ENCODE results near the gene DNMBP. TPM values are rescaled to one million over a fixed set of nuclear protein-coding genes. Genes with fewer than 3 reads are reported as not detected.

Gene DNMBP
- total and polyA plus RNA-seq, 11 donors: 3.9 to 11.5 (median 6.6) TPM

DNA sequence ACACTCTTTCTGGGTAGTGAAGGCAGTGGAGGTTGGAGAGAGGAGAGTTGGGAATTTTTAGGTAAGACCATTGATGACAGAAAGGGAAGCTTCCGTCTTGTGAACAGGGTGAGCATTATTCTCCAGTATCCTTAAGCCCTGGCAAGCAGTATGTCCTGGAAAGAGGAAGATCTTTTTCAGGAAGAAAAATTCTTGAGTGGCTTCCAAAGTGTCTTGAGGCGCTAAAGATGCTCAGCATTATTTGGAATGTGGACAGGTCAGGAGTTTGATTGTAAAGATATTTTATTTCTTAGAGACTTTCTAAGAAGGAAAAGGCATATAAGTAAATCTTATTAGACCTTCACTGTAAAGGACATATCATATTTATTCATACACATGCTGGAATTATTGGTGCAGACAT, 173.0 kb downstream of the DNMBP start:
- TF ChIP-seq, protein P1, sequence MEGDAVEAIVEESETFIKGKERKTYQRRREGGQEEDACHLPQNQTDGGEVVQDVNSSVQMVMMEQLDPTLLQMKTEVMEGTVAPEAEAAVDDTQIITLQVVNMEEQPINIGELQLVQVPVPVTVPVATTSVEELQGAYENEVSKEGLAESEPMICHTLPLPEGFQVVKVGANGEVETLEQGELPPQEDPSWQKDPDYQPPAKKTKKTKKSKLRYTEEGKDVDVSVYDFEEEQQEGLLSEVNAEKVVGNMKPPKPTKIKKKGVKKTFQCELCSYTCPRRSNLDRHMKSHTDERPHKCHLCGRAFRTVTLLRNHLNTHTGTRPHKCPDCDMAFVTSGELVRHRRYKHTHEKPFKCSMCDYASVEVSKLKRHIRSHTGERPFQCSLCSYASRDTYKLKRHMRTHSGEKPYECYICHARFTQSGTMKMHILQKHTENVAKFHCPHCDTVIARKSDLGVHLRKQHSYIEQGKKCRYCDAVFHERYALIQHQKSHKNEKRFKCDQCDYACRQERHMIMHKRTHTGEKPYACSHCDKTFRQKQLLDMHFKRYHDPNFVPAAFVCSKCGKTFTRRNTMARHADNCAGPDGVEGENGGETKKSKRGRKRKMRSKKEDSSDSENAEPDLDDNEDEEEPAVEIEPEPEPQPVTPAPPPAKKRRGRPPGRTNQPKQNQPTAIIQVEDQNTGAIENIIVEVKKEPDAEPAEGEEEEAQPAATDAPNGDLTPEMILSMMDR (IDR thresholded peaks at IDR 0.05): no peak
- no peak for TF ChIP-seq POLR2A (IDR thresholded peaks at IDR 0.05)
- WGBS, 4 donors: 70 to 75% (median 71%) methylated on average over 2 of the region's 2 CpGs

DNA sequence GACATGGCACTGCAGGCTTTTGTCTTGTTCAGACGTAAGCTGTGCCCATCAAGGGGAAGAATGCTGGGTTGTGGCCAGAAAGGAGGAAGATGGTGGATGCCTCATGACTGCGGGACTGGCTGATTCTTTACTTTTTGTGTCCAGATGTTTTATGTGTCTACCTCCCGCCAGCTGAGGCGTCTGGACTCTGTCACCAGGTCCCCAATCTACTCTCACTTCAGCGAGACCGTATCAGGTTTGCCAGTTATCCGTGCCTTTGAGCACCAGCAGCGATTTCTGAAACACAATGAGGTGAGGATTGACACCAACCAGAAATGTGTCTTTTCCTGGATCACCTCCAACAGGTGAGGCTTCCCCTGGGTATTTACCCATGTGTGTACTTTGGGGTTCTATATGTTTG, 173.8 kb downstream of the DNMBP start:
- H3K9me3 ChIP-seq: no peaks in the 10 kb centered on the region
- WGBS, 4 donors: 38 to 57% (median 46%) methylated on average over 8 of the region's 8 CpGs
- no peaks in the 10 kb centered on the region for H3K4me1 ChIP-seq
- no peak overlapping the region for H3K27ac ChIP-seq
- ATAC-seq (peak in 2 of 4 donors; percentile 36 to 50), DNase-seq (no peak)
- no peak overlapping the region for H3K4me3 ChIP-seq
- TF ChIP-seq, protein P1 (IDR thresholded peaks at IDR 0.05): no peak
- TF ChIP-seq POLR2A (IDR thresholded peaks at IDR 0.05): no peak
- H3K36me3 ChIP-seq: no peaks in the 10 kb centered on the region
- intact Hi-C loops (cut with DNase I): no loop called here
- no peaks in the 10 kb centered on the region for H3K27me3 ChIP-seq

More for the DNA sequence above, 173.0 kb downstream of the DNMBP start:
- Histone ChIP-seq H3K9me3 (no peaks in the 10 kb centered on the region), H3K36me3 (no peaks in the 10 kb centered on the region), H3K27me3 (no peaks in the 10 kb centered on the region), H3K4me3 (no peak overlapping the region), H3K4me1 (no peaks in the 10 kb centered on the region), H3K27ac (no peak overlapping the region)
- DNase-seq: no peak
- intact Hi-C loops (cut with DNase I): no loop called here
- ATAC-seq: no peak

DNA sequence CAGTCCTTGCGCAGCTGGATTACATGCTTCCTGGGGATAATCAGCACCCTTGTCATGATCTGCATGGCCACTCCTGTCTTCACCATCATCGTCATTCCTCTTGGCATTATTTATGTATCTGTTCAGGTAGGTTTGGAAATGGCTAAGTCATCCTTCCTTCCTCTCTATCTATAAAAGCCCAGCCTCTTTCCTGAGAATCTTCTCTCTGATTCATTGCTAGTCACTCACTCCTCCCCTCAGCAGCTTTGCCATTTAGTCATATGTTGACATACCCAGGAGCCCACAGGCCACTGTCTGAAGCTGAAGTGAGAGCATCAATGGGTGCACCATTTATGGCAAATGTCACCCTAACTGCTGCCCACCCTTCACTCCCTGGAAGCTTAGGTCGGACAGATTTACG, 175.3 kb downstream of the DNMBP start:
- H3K36me3 ChIP-seq: no peaks in the 10 kb centered on the region
- no peak for DNase-seq
- no peaks in the 10 kb centered on the region for H3K9me3 ChIP-seq
- intact Hi-C loops (cut with DNase I): no loop called here
- H3K4me3 ChIP-seq: no peak overlapping the region
- no peak overlapping the region for H3K27ac ChIP-seq
- WGBS, 4 donors: 89 to 93% (median 91%) methylated on average over 4 of the region's 4 CpGs
- TF ChIP-seq, protein P1 (IDR thresholded peaks at IDR 0.05): no peak
- TF ChIP-seq POLR2A (IDR thresholded peaks at IDR 0.05): no peak
- H3K4me1 ChIP-seq: no peaks in the 10 kb centered on the region
- ATAC-seq: no peak
- H3K27me3 ChIP-seq: no peaks in the 10 kb centered on the region

DNA sequence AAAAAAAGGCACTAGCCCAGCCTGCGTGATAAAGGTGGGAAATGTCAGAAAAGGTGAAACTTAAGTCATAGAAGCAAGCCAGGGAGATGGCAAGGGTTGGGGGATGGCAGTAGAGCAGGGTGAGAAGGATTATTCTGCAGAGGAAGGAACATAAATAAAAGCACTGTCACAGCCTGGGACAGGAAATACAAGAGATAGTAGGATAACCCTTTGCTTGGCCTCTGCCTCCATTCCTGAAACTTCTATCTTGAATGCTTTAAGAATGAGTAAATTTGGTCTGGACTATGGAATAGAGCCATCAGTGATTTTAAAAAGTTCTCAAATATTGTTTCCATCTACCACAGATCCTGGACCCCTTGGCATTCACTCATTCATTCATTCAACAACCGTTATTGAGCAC, 177.3 kb downstream of the DNMBP start:
- H3K27me3 ChIP-seq: no peaks in the 10 kb centered on the region
- H3K27ac ChIP-seq: no peak overlapping the region
- no peak overlapping the region for H3K4me3 ChIP-seq
- intact Hi-C loops (cut with DNase I): no loop called here
- no peak for TF ChIP-seq POLR2A (IDR thresholded peaks at IDR 0.05)
- TF ChIP-seq, protein P1 (IDR thresholded peaks at IDR 0.05): no peak
- WGBS, 4 donors: 76 to 89% (median 84%) methylated on average over 2 of the region's 2 CpGs
- ATAC-seq: no peak
- no peaks in the 10 kb centered on the region for H3K36me3 ChIP-seq
- peaks cover 0 to 4% (median 0%) of the 10 kb centered on the region in 12 donors for H3K9me3 ChIP-seq
- no peaks in the 10 kb centered on the region for H3K4me1 ChIP-seq
- no peak for DNase-seq
